Mucosa of descending colon (tissue), 3 donors: ENCODE data around the gene FHIT. TPM values are rescaled to one million over a fixed set of nuclear protein-coding genes. Genes with fewer than 3 reads are reported as not detected.

Experiments used
- ATAC-seq: fragments of 200-7000 bp; cut with Tn5 transposase; one replicate; pipeline ENCODE4 v1.9.1; 2020; ENCODE audit warnings: mild to moderate bottlenecking, moderate library complexity
- DNase-seq, 3 donors: peaks; one replicate each; pipeline ENCODE4 v3.0.0-alpha.2; 2020
- H3K36me3 ChIP-seq: fragments of 200-600 bp; one replicate; pipeline ENCODE4 v1.8.0; 2021; ENCODE audit warnings: low read depth, mild to moderate bottlenecking
- H3K4me1 ChIP-seq: fragments of 200-600 bp; one replicate; pipeline ENCODE4 v1.8.0; 2021; ENCODE audit warnings: low read depth, mild to moderate bottlenecking
- H3K4me3 ChIP-seq: fragments of 200-600 bp; one replicate; pipeline ENCODE4 v1.8.0; 2021; ENCODE audit warnings: mild to moderate bottlenecking
- H3K9me3 ChIP-seq: fragments of 200-600 bp; one replicate; pipeline ENCODE4 v1.8.0; 2021; ENCODE audit warnings: mild to moderate bottlenecking
- intact Hi-C, 2 donors: fragments of 100-400 bp; cut with DNase I in 1 of 2; cut with micrococcal nuclease in 1 of 2; formaldehyde crosslinking; loops; one replicate each; pipeline versions ENCODE4 v1.11.0 to v1.11.1; 2022; cut with DNase I, micrococcal nuclease
- total RNA-seq, 3 donors: library from RNA; stranded (reverse); fragmentation: NEBNext Ultra II Directional in 2 of 3; extraction: Animal tissue kit (Norgen Biotek cat#: 25700) in 2 of 3; gene quantifications; one replicate each; pipeline versions ENCODE4 v1.2.1 to v1.2.4, GENCODE V29; 2021 to 2023
- TF ChIP-seq, protein P1 (sequence below): fragments of 200-600 bp; IDR thresholded peaks from one replicate; pipeline ENCODE4 v1.8.0; 2022; ENCODE audit warnings: antibody characterized with exemption, mild to moderate bottlenecking
- donor health status: DM: no; HTN: no; CAD: no; lungs with moderate emphysema.
- donor health status: DM: no; HTN: no; CAD: no.
- donor health status: DM: no; HTN: yes; CAD: no.

Gene FHIT
- total RNA-seq, 3 donors from 2014 or later, result 8.9 to 20.7 (median 18.6) TPM

GRCh38 chr3:60391292-60391691 lies 860.0 kb downstream of the FHIT start:
- no peak for DNase-seq
- Histone ChIP-seq H3K4me1 (no peaks in the 10 kb centered on the region), H3K9me3 (no peaks in the 10 kb centered on the region), H3K36me3 (no peaks in the 10 kb centered on the region), H3K4me3 (no peak overlapping the region)
- intact Hi-C loops, result no loop called here
- no peak for ATAC-seq
- TF ChIP-seq, protein P1, sequence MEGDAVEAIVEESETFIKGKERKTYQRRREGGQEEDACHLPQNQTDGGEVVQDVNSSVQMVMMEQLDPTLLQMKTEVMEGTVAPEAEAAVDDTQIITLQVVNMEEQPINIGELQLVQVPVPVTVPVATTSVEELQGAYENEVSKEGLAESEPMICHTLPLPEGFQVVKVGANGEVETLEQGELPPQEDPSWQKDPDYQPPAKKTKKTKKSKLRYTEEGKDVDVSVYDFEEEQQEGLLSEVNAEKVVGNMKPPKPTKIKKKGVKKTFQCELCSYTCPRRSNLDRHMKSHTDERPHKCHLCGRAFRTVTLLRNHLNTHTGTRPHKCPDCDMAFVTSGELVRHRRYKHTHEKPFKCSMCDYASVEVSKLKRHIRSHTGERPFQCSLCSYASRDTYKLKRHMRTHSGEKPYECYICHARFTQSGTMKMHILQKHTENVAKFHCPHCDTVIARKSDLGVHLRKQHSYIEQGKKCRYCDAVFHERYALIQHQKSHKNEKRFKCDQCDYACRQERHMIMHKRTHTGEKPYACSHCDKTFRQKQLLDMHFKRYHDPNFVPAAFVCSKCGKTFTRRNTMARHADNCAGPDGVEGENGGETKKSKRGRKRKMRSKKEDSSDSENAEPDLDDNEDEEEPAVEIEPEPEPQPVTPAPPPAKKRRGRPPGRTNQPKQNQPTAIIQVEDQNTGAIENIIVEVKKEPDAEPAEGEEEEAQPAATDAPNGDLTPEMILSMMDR, result no peak

GRCh38 chr3:60388731-60389130 lies 862.5 kb downstream of the FHIT start:
- Histone ChIP-seq H3K4me3 (no peak overlapping the region), H3K36me3 (no peaks in the 10 kb centered on the region), H3K9me3 (no peaks in the 10 kb centered on the region), H3K4me1 (no peaks in the 10 kb centered on the region)
- TF ChIP-seq, protein P1, result no peak
- no peak for DNase-seq
- no peak for ATAC-seq
- intact Hi-C loops, result no loop called here

DNA sequence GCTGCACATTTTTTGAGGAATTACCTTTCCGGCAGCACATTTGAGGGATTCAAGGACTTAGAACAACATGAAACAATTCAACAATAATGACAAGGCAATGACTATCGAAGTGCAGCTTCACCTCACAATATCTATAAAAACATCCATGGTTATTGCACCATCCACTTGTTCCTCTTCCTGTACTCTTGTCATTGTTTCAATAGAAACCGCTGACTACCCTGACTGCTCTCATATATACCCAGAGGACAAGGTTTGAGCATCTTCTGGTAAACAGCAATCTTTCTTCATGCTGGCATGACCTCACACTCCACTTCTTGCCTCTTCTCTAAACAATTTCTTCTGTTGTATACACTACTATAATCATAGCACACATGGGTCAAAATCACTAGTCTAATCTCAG lies 864.9 kb downstream of the FHIT start:
- TF ChIP-seq, protein P1, result no peak
- H3K9me3 ChIP-seq, result no peaks in the 10 kb centered on the region
- intact Hi-C loops, result no loop called here
- no peaks in the 10 kb centered on the region for H3K4me1 ChIP-seq
- H3K36me3 ChIP-seq, result no peaks in the 10 kb centered on the region
- H3K4me3 ChIP-seq, result no peak overlapping the region
- DNase-seq (no peak), ATAC-seq (no peak)

DNA sequence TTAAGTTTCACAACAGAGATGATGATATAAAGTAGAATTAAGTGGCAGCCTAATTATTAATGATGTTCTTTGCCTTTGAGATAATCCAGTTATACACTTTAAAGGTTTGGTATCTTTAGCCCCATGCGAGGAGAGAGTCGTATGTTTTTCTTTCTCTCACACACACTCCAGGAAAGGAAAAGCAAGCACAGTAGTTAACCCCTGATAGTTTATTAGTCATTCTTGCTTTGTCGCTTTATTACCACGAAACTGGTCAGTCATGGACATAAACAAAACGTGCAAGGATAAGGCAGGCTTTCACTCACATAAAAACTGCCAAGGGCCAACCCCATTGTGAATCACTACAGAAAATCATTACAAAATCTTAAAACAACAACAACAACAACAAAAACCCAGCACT lies 866.9 kb downstream of the FHIT start:
- ATAC-seq (no peak), DNase-seq (no peak)
- Histone ChIP-seq H3K9me3 (no peaks in the 10 kb centered on the region), H3K4me3 (no peak overlapping the region), H3K4me1 (no peaks in the 10 kb centered on the region), H3K36me3 (no peaks in the 10 kb centered on the region)
- TF ChIP-seq, protein P1, result no peak
- intact Hi-C loops, result no loop called here

- H3K4me1 ChIP-seq, result no peaks in the 10 kb centered on the region
- no peak overlapping the region for H3K4me3 ChIP-seq
- TF ChIP-seq, protein P1, result no peak
- H3K9me3 ChIP-seq, result no peaks in the 10 kb centered on the region
- DNase-seq (no peak), ATAC-seq (no peak)
- H3K36me3 ChIP-seq, result no peaks in the 10 kb centered on the region
- intact Hi-C loops, result no loop called here
These were observed 867.9 kb downstream of the FHIT start for GRCh38 chr3:60383345-60383744.

DNA sequence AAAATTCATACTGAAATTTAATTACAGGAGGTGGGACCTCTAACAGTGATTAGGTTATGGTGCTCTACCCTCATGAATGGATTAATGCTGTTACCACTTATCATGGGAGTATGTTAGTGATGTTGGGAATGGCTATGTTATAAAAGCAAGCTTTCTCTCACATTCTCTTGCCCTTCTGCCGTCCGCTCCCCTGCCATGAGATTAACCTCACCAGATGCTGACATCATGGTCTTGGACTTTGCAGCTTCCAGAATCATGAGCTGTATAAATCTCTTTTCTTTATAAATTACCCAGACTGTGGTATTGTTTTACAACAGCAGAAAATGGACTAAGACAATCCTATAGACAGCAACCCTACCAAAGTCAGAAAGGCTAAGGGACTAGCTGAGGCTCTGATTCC lies 884.8 kb downstream of the FHIT start:
- no peaks in the 10 kb centered on the region for H3K4me1 ChIP-seq
- H3K9me3 ChIP-seq, result no peaks in the 10 kb centered on the region
- TF ChIP-seq, protein P1, result no peak
- intact Hi-C loops, result no loop called here
- no peaks in the 10 kb centered on the region for H3K36me3 ChIP-seq
- DNase-seq (no peak), ATAC-seq (no peak)
- no peak overlapping the region for H3K4me3 ChIP-seq
